Fibroblast of lung (primary cell): Measurements from ENCODE around the gene SLC17A2.

Experiments
- CTCF ChIP-seq, 2 donors: IDR thresholded peaks in 1 of 2; conservative IDR thresholded peaks in 1 of 2; 1 replicate in 1 of 2; 2 replicates in 1 of 2; pipeline ENCODE4 v1.5.1; 2011 to 2012; ENCODE audit warnings: low read length in 2 of 2, control low read depth in 1 of 2, inconsistent platforms in 1 of 2, low read depth in 1 of 2, mild to moderate bottlenecking in 1 of 2
- EZH2 ChIP-seq: IDR thresholded peaks from 2 replicates; pipeline ENCODE4 v1.5.1; 2012; ENCODE audit warnings: low read length, control low read depth, mild to moderate bottlenecking; ENCODE audit errors: missing control alignments

- TF ChIP-seq CTCF (conservative IDR thresholded peaks at IDR 0.05 in 1 of 2, IDR thresholded peaks at IDR 0.05 in 1 of 2; ENCODE audit: low read depth in 1 of 2, low read length in 2 of 2) (no peak), EZH2 (no peak)
Measured at GRCh38 chr6:25875926-25876602, 54.4 kb downstream of the SLC17A2 start.
